ENCODE results near the gene SUGP2.
A peak's percentile ranks its signal among the peaks of the same experiment; 100 is the strongest.
"Not testable (repeated sequence)": the region's sequence is repeated elsewhere in the genome, so short reads cannot be mapped to it uniquely, and the experiment has no call there.

SUGP2 gene

DNA sequence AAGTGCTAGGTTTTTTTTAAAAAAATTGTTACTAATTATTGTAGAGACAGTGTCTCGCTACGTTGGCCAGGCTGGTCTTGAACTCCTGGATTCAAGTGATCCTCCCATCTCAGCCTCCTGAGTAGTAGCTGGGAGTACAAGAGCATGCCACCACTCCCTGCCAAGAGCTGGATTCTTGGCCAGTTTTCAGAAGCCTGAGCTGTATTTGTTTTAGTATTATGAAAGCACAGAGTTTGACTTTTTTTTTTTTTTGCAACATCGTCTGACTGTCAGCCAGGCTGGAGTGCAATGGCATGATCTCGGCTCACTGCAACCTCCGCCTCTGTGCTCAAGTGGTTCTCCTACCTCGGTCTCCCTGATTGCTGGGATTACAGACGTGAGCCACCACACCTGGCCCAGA, 7.1 kb upstream of the SUGP2 start:
- H3K27ac ChIP-seq (ENCODE audit: low read depth, low read length) = no peak overlapping the region
- no peaks in the 10 kb centered on the region for H3K27me3 ChIP-seq (ENCODE audit: control insufficient read depth, insufficient read depth, low read length)
- H3K4me1 ChIP-seq (ENCODE audit: control insufficient read depth, insufficient read depth, low read length) = no peaks in the 10 kb centered on the region
- H3K4me3 ChIP-seq (ENCODE audit: low read length) = no peak overlapping the region
- H3K9ac ChIP-seq (ENCODE audit: low read length) = no peak overlapping the region
- peaks cover 8% of the 10 kb centered on the region for H3K36me3 ChIP-seq (ENCODE audit: control insufficient read depth, insufficient read depth, low read length)

DNA sequence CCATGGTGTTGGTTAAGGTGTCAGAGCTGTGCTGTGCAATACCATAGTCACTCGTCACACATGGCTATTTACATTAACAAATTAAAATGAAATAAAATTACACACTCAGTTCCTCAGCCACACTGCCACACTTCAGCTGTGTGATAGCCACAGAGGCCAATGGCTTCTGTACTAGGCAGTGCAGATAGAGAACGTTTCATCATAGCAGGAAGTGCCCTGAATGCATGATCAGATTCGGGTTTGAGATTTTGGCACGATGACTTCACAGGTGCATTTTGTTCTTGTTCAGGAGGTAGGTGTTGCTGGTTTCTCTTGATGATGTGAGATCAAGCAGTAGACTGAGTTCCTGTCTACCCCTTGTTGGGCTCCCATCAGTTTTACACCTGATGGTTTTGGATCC, 6.6 kb upstream of the SUGP2 start:
- Histone ChIP-seq H3K36me3 (ENCODE audit: control insufficient read depth, insufficient read depth, low read length) (peaks cover 8% of the 10 kb centered on the region), H3K9ac (ENCODE audit: low read length) (no peak overlapping the region), H3K4me1 (ENCODE audit: control insufficient read depth, insufficient read depth, low read length) (no peaks in the 10 kb centered on the region), H3K27me3 (ENCODE audit: control insufficient read depth, insufficient read depth, low read length) (no peaks in the 10 kb centered on the region), H3K4me3 (ENCODE audit: low read length) (no peak overlapping the region), H3K27ac (ENCODE audit: low read depth, low read length) (no peak overlapping the region)

GRCh38 chr19:19034204-19034624, 897 bp upstream of the SUGP2 start:
- peak overlapping the region; percentile 79 for H3K4me3 ChIP-seq (ENCODE audit: low read length)
- peaks cover 3% of the 10 kb centered on the region for H3K4me1 ChIP-seq (ENCODE audit: control insufficient read depth, insufficient read depth, low read length)
- no peak overlapping the region for H3K27ac ChIP-seq (ENCODE audit: low read depth, low read length)
- no peaks in the 10 kb centered on the region for H3K27me3 ChIP-seq (ENCODE audit: control insufficient read depth, insufficient read depth, low read length)
- H3K36me3 ChIP-seq (ENCODE audit: control insufficient read depth, insufficient read depth, low read length) = no peaks in the 10 kb centered on the region
- no peak overlapping the region for H3K9ac ChIP-seq (ENCODE audit: low read length)

GRCh38 chr19:19033176-19033425, 216 bp downstream of the SUGP2 start:
- Histone ChIP-seq H3K27me3 (ENCODE audit: control insufficient read depth, insufficient read depth, low read length) (no peaks in the 10 kb centered on the region), H3K4me1 (ENCODE audit: control insufficient read depth, insufficient read depth, low read length) (peaks cover 3% of the 10 kb centered on the region), H3K27ac (ENCODE audit: low read depth, low read length) (peak overlapping the region; percentile 81), H3K9ac (ENCODE audit: low read length) (peak overlapping the region; percentile 71), H3K36me3 (ENCODE audit: control insufficient read depth, insufficient read depth, low read length) (peaks cover 8% of the 10 kb centered on the region), H3K4me3 (ENCODE audit: low read length) (peak overlapping the region; percentile 79)

GRCh38 chr19:19032420-19033175, 719 bp downstream of the SUGP2 start:
- Histone ChIP-seq H3K27ac (ENCODE audit: low read depth, low read length) (peak overlapping the region; percentile 81), H3K4me1 (ENCODE audit: control insufficient read depth, insufficient read depth, low read length) (peaks cover 3% of the 10 kb centered on the region), H3K4me3 (ENCODE audit: low read length) (peak overlapping the region; percentile 79), H3K36me3 (ENCODE audit: control insufficient read depth, insufficient read depth, low read length) (peaks cover 10% of the 10 kb centered on the region), H3K9ac (ENCODE audit: low read length) (peak overlapping the region; percentile 71), H3K27me3 (ENCODE audit: control insufficient read depth, insufficient read depth, low read length) (no peaks in the 10 kb centered on the region)

DNA sequence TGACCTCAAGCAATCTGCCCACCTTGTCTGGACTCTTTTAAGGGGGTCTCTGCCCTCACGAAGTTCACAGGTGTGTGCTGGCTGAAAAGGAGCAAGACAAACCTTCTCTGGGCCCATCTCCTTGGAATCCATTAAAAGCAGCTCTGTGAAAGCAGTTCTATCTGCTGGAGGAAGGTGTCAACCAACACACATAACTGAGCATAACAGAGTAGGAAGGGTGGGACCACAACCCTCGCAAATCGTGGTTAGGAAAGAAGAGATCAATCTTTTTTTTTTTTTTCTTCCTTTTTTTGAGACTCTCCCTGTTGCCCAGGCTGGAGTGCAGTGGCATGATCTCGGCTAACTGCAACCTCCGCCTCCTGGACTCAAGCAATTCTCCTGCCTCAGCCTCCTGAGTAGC, 1.4 kb downstream of the SUGP2 start:
- peaks cover 10% of the 10 kb centered on the region for H3K36me3 ChIP-seq (ENCODE audit: control insufficient read depth, insufficient read depth, low read length)
- H3K4me3 ChIP-seq (ENCODE audit: low read length) = no peak overlapping the region
- H3K4me1 ChIP-seq (ENCODE audit: control insufficient read depth, insufficient read depth, low read length) = peaks cover 3% of the 10 kb centered on the region
- H3K27me3 ChIP-seq (ENCODE audit: control insufficient read depth, insufficient read depth, low read length) = no peaks in the 10 kb centered on the region
- H3K9ac ChIP-seq (ENCODE audit: low read length) = no peak overlapping the region
- H3K27ac ChIP-seq (ENCODE audit: low read depth, low read length) = no peak overlapping the region

- H3K9ac ChIP-seq (ENCODE audit: low read length) = no peak overlapping the region
- no peaks in the 10 kb centered on the region for H3K27me3 ChIP-seq (ENCODE audit: control insufficient read depth, insufficient read depth, low read length)
- H3K4me1 ChIP-seq (ENCODE audit: control insufficient read depth, insufficient read depth, low read length) = no peaks in the 10 kb centered on the region
- H3K36me3 ChIP-seq (ENCODE audit: control insufficient read depth, insufficient read depth, low read length) = peaks cover 34% of the 10 kb centered on the region
- H3K27ac ChIP-seq (ENCODE audit: low read depth, low read length) = no peak overlapping the region
- H3K4me3 ChIP-seq (ENCODE audit: low read length) = no peak overlapping the region
Observed at GRCh38 chr19:19028526-19028925, 4.8 kb downstream of the SUGP2 start.

- H3K4me1 ChIP-seq (ENCODE audit: control insufficient read depth, insufficient read depth, low read length) = no peaks in the 10 kb centered on the region
- H3K27me3 ChIP-seq (ENCODE audit: control insufficient read depth, insufficient read depth, low read length) = no peaks in the 10 kb centered on the region
- H3K36me3 ChIP-seq (ENCODE audit: control insufficient read depth, insufficient read depth, low read length) = peaks cover 45% of the 10 kb centered on the region
- H3K27ac ChIP-seq (ENCODE audit: low read depth, low read length) = no peak overlapping the region
- H3K4me3 ChIP-seq (ENCODE audit: low read length) = no peak overlapping the region
- H3K9ac ChIP-seq (ENCODE audit: low read length) = no peak overlapping the region
Observed at GRCh38 chr19:19027228-19027627, 6.1 kb downstream of the SUGP2 start.

- no peak overlapping the region for H3K27ac ChIP-seq (ENCODE audit: low read depth, low read length)
- no peak overlapping the region for H3K9ac ChIP-seq (ENCODE audit: low read length)
Observed at GRCh38 chr19:19026299-19026971, 6.9 kb downstream of the SUGP2 start.

GRCh38 chr19:19025861-19026260, 7.5 kb downstream of the SUGP2 start:
- Histone ChIP-seq H3K36me3 (ENCODE audit: control insufficient read depth, insufficient read depth, low read length) (peaks cover 47% of the 10 kb centered on the region), H3K27ac (ENCODE audit: low read depth, low read length) (no peak overlapping the region), H3K4me1 (ENCODE audit: control insufficient read depth, insufficient read depth, low read length) (no peaks in the 10 kb centered on the region), H3K9ac (ENCODE audit: low read length) (no peak overlapping the region), H3K27me3 (ENCODE audit: control insufficient read depth, insufficient read depth, low read length) (no peaks in the 10 kb centered on the region), H3K4me3 (ENCODE audit: low read length) (no peak overlapping the region)

More at GRCh38 chr19:19026299-19026971, 6.9 kb downstream of the SUGP2 start:
- peaks cover 47% of the 10 kb centered on the region for H3K36me3 ChIP-seq (ENCODE audit: control insufficient read depth, insufficient read depth, low read length)
- no peaks in the 10 kb centered on the region for H3K4me1 ChIP-seq (ENCODE audit: control insufficient read depth, insufficient read depth, low read length)
- H3K27me3 ChIP-seq (ENCODE audit: control insufficient read depth, insufficient read depth, low read length) = no peaks in the 10 kb centered on the region
- H3K4me3 ChIP-seq (ENCODE audit: low read length) = no peak overlapping the region

GRCh38 chr19:19023376-19023775, 9.9 kb downstream of the SUGP2 start:
- peaks cover 48% of the 10 kb centered on the region for H3K36me3 ChIP-seq (ENCODE audit: control insufficient read depth, insufficient read depth, low read length)
- not testable (repeated sequence) for H3K27ac ChIP-seq (ENCODE audit: low read depth, low read length); H3K4me1 ChIP-seq (ENCODE audit: control insufficient read depth, insufficient read depth, low read length); H3K9ac ChIP-seq (ENCODE audit: low read length); H3K27me3 ChIP-seq (ENCODE audit: control insufficient read depth, insufficient read depth, low read length); H3K4me3 ChIP-seq (ENCODE audit: low read length)

GRCh38 chr19:19022380-19022961, 10.8 kb downstream of the SUGP2 start:
- Histone ChIP-seq H3K27me3 (ENCODE audit: control insufficient read depth, insufficient read depth, low read length) (no peaks in the 10 kb centered on the region), H3K4me3 (ENCODE audit: low read length) (no peak overlapping the region), H3K9ac (ENCODE audit: low read length) (no peak overlapping the region), H3K36me3 (ENCODE audit: control insufficient read depth, insufficient read depth, low read length) (peaks cover 46% of the 10 kb centered on the region), H3K4me1 (ENCODE audit: control insufficient read depth, insufficient read depth, low read length) (no peaks in the 10 kb centered on the region), H3K27ac (ENCODE audit: low read depth, low read length) (no peak overlapping the region)

- peaks cover 43% of the 10 kb centered on the region for H3K36me3 ChIP-seq (ENCODE audit: control insufficient read depth, insufficient read depth, low read length)
- H3K9ac ChIP-seq (ENCODE audit: low read length) = no peak overlapping the region
- no peak overlapping the region for H3K27ac ChIP-seq (ENCODE audit: low read depth, low read length)
- H3K4me1 ChIP-seq (ENCODE audit: control insufficient read depth, insufficient read depth, low read length) = no peaks in the 10 kb centered on the region
- no peak overlapping the region for H3K4me3 ChIP-seq (ENCODE audit: low read length)
- H3K27me3 ChIP-seq (ENCODE audit: control insufficient read depth, insufficient read depth, low read length) = no peaks in the 10 kb centered on the region
Observed at GRCh38 chr19:19021115-19021514, 12.2 kb downstream of the SUGP2 start.

Data from rectal smooth muscle tissue (tissue), 1 donor.